ENCODE results near the gene BCAS1.

DNA sequence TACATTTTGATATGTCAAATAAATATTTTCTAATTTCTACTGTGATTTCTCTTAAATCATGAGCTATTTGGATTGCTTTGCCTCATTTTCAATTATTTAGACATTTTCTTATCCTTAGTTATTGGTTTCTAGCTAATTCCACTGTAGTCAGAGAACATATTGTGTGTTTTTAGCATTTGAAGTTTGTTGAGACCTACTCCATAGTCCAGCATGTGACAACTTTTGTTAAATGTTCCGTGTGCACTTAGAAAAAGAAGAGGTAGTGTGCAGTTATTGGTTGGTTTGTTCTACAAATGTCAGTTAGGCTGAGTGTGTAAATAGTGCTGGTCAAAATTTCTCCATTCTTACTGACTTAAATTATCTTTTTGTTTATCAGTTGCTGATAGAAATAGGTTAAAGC lies 138.8 kb downstream of the BCAS1 start:
- TF ChIP-seq, protein P1, sequence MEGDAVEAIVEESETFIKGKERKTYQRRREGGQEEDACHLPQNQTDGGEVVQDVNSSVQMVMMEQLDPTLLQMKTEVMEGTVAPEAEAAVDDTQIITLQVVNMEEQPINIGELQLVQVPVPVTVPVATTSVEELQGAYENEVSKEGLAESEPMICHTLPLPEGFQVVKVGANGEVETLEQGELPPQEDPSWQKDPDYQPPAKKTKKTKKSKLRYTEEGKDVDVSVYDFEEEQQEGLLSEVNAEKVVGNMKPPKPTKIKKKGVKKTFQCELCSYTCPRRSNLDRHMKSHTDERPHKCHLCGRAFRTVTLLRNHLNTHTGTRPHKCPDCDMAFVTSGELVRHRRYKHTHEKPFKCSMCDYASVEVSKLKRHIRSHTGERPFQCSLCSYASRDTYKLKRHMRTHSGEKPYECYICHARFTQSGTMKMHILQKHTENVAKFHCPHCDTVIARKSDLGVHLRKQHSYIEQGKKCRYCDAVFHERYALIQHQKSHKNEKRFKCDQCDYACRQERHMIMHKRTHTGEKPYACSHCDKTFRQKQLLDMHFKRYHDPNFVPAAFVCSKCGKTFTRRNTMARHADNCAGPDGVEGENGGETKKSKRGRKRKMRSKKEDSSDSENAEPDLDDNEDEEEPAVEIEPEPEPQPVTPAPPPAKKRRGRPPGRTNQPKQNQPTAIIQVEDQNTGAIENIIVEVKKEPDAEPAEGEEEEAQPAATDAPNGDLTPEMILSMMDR (IDR thresholded peaks at IDR 0.05) = no peak
- TF ChIP-seq POLR2A (IDR thresholded peaks at IDR 0.05) = no peak
